Coronary artery (tissue), 2 donors: Measurements from ENCODE around the gene ST8SIA4.

Experiments used
- DNase-seq: peaks from one replicate; pipeline ENCODE4 v3.0.0-alpha.2; 2017; ENCODE audit warnings: low spot score
- H3K27ac ChIP-seq, 2 donors: fragments of 200-600 bp; sonication (generic); one replicate each; pipeline ENCODE4 v1.5.1; 2016 to 2019
- H3K4me3 ChIP-seq: fragments of 200-600 bp; sonication (generic); 2 replicates; pipeline ENCODE4 v1.5.1; 2016; ENCODE audit warnings: mild to moderate bottlenecking, moderate library complexity
- TF ChIP-seq, protein P1 (sequence below): fragments of 200-600 bp; sonication (generic); IDR thresholded peaks from one replicate; pipeline ENCODE4 v1.5.1; 2019; ENCODE audit warnings: antibody characterized with exemption

Gene ST8SIA4

GRCh38 chr5:100762108-100762507, 141.0 kb downstream of the ST8SIA4 start:
- no peak overlapping the region for H3K4me3 ChIP-seq
- TF ChIP-seq, protein P1, sequence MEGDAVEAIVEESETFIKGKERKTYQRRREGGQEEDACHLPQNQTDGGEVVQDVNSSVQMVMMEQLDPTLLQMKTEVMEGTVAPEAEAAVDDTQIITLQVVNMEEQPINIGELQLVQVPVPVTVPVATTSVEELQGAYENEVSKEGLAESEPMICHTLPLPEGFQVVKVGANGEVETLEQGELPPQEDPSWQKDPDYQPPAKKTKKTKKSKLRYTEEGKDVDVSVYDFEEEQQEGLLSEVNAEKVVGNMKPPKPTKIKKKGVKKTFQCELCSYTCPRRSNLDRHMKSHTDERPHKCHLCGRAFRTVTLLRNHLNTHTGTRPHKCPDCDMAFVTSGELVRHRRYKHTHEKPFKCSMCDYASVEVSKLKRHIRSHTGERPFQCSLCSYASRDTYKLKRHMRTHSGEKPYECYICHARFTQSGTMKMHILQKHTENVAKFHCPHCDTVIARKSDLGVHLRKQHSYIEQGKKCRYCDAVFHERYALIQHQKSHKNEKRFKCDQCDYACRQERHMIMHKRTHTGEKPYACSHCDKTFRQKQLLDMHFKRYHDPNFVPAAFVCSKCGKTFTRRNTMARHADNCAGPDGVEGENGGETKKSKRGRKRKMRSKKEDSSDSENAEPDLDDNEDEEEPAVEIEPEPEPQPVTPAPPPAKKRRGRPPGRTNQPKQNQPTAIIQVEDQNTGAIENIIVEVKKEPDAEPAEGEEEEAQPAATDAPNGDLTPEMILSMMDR: no peak
- no peak overlapping the region for H3K27ac ChIP-seq
- DNase-seq: no peak

GRCh38 chr5:100761192-100761591, 141.9 kb downstream of the ST8SIA4 start:
- Histone ChIP-seq H3K27ac (no peak overlapping the region), H3K4me3 (no peak overlapping the region)
- TF ChIP-seq, protein P1: no peak
- DNase-seq: no peak

GRCh38 chr5:100760688-100761087, 142.4 kb downstream of the ST8SIA4 start:
- Histone ChIP-seq H3K4me3 (no peak overlapping the region), H3K27ac (no peak overlapping the region)
- no peak for DNase-seq
- TF ChIP-seq, protein P1: no peak

- Histone ChIP-seq H3K4me3 (no peak overlapping the region), H3K27ac (no peak overlapping the region)
- TF ChIP-seq, protein P1: no peak
- no peak for DNase-seq
These were observed 144.3 kb downstream of the ST8SIA4 start for GRCh38 chr5:100758780-100759179.

GRCh38 chr5:100758306-100758705, 144.8 kb downstream of the ST8SIA4 start:
- DNase-seq: no peak
- TF ChIP-seq, protein P1: no peak
- Histone ChIP-seq H3K4me3 (no peak overlapping the region), H3K27ac (no peak overlapping the region)

DNA sequence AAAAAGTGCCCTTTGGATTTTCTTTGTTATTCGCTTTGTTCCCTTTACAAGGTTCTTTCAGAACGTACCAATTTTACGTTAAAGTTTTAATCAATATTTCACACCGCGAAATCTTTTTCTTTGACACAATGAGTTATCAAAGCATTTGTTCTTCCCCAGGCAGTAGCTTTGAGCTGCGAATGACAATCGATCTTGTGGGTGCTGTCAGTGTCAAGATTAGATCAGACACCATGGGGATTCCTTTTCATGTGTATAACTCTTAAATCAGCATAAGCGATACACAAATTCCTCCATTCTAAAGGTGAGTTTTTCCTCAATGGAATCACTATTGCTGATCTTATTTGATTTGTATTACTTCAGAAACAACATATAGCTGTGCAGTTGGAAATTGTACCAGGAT, 145.5 kb downstream of the ST8SIA4 start:
- no peak overlapping the region for H3K4me3 ChIP-seq
- TF ChIP-seq, protein P1: no peak
- no peak for DNase-seq
- H3K27ac ChIP-seq: no peak overlapping the region
